DMS 273 (cell line): ENCODE data around the gene PASK.

Source experiments
- DNase-seq: peaks from one replicate; lab custom pipeline; 2025; ENCODE audit not compliant: unreplicated experiment; lab: John Stamatoyannopoulos, UW

Gene PASK

DNA sequence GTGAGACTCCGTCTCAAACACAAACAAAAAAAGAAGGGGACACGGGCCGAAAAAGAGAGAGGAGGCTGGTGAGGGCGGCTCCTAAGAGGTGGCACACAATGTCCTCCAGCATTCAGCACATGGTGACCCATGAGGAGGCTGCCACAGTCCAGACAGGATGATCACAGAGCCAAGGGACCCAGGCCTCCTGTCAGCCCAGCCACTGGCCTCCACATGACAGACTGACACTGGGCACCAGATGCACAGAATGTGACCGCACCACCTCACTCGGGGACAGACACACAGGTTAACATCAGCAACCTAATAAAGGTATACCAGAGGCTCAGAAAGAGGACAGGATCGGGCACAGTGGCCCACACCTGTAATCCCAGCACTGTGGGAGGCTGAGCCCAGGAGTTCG lies 21.0 kb downstream of the PASK start:
- no peak for DNase-seq

DNA sequence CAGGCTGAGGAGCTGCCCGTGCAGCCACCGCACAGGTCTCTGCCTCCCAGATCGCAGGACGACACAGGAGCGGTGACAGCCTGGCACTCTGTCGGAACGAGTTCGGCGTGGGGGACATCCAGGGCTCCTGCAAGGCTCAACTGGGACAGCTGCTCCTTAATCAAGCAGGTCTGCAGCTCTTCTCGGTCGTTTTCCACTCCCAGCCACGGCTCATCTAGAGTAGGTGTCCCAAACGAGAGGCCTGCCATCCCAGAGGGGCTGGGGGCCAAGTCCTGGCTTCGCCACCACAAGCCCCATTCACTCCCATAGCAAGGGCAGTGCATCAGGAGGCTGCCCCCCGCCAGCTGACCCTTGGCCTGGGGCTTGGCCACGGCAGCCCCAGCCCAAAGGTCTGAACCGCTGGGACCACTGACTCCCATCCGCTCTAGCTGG lies 22.5 kb downstream of the PASK start:
- DNase-seq, result no peak

DNA sequence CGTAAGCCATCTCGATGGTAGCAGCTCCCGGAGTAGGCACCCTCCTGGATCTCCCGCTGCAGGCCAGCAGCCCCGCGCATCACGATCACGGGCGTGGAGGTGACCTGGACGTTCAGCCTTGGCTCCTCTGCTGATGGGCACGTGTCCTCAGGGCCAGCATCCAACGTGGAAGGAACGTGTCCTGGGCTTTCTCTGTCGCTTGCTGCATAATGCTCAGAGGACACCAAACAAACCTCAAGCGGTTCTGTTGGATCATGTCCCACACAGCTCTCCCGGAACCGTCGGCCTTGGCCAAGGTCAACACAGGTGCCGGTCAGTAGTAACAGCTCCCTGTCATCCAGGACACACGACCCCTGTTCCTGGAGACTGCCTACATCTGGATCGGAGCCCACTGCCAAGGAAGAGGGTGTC lies 23.1 kb downstream of the PASK start:
- no peak for DNase-seq

DNA sequence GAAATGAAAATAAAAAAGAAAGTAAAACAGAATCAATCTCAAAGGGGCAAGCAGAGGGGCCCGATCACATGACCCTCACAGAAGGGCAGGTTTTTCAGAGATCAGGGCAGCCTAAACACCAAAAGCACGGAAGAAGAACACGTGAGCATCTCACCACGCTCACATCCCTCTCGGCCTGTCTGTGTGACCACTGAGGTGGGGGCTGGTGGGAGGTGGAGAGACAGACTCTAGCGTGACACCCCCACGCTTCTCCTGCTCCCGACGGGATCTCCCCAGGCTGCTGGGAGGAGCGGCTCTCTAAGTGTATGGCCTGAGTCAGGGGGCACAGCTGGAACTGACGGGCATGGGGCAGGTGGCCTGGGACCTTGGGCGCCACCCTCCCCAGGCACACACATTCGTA lies 23.6 kb downstream of the PASK start:
- no peak for DNase-seq

DNA sequence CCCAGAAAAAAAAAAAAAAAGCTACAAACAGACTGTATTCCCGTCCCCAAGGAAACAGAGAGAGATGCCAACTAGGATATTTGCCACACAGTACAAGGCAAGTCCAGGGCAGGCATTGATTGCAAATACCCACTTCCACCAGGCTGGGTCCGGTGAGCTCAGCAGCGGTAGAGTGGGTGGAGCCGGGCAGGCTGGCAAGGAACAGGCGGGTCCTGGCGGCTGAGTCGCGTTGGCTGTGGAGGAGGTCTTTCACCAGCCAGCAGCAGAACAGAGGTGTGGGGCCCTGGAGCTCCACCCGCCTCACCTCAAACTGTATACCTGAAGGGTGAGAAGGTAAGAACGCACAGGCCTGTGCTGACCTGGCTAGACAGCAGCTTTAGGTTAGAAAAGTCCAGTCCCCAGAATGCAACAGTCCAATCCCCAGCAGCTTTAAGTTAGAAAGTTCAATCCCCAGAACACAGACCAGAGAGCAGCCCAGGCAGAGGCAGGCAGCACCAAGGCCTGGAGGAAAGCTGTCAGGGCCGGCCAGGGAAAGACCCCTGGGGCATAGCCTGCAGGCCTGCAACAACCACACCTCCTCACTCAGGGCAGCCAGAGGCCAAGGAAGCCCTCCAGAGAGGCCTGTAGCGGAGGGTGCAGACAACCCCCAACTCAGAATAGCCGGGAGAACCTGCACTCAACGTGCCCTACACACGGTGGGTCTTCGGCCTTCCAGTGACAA lies 25.3 kb downstream of the PASK start:
- no peak for DNase-seq

DNA sequence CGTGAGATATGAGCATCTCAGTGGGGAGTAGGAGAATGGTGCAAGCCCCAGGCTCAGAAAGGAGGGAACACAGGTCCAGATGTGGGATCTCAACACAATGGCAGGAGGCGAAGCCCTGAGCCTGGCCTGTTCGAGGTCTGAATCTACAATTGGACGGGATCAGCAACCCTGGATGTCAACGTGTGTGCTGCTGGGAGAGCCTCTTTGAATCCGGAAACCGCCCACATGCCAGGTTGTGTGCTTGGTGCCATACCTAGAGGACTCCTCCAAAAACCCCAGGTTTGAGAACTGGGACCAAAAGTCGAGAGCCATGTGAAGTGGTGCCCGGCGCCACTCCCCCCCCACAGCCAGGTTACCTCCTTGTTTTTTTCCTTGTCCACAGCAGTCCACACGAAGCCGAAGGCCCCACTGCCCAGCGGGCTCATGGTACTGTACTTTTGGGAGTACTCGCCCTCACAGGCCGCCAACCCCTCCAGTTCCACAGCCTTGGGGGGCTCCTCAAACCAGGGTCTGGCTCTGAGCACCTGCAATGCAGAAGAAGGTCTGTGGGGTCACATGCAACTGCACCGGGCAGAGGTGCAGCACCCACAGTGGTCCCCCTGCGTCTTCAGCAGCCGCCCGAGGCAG lies 26.8 kb downstream of the PASK start:
- no peak for DNase-seq

DNA sequence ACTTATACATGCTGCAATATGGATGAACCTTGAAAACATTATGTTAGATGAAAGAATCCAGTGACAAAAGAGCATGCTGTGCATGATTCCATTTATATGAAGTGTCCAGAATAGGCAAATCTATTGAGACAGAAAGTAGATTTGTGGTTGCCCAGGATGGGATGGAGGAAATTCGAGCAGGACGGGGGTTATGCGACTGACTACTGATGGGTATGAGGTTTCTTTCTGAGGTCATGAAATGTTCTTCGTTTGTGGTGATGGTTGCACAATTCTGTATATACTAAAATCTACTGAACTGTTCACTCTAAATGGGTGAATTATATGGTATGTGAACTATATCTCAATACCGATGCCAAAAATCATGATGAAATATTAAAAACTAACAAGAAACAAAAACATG lies 28.3 kb downstream of the PASK start:
- DNase-seq, result no peak

DNA sequence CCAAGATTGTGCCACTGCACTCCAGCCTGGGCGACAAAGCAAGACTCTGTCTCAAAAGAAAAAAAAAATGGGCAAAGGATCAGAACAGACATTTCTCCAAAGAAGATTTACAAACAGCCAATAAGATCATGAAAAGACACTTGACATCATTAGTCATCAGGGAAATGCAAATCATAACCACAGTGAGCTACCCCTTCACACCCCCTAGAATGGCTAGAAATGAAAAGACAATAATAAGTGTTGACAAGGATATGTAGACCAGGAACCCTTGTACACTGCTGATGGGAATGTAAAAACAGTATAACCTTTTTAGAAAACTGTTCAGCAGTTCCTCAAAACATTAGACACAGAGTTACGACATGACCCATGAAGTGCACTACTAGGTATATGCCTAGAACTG lies 28.8 kb downstream of the PASK start:
- DNase-seq, result no peak

DNA sequence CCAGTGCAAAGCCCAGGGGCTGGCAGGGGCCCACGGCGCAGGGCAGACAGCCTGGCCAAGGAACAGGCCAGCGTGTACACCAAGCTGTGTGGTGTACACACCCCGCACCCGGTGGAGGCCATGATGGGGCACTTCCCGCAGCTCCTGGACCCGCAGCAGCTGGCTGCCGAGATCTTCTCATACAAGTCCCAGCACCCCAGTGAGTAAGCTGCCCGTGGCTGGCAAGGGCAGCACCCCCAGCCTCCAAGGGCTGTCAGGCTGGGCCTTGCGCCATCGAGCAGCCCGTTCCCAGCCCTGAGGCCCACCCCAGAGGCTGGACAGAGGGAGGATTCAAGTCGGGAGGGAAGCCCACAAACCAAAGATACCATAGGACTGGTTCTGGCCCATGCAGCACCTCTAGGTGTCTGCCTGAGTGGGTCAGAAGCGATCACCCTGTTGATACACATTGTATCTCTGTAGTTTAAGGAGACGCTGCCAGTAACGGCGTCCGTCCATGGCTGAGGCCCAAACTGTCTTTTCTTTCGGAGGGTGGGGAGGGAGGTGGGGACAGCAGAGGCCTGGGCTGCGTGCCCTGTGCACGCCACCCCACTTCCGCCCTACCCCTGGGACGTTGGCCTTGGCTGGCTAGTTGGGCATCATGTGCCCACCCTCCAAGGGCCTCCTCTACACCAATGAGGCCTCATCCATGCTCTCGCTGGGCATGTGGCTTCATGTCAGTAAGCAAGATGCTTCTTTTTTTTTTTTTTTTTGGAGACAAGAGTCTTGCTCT lies 30.4 kb downstream of the PASK start:
- no peak for DNase-seq

DNA sequence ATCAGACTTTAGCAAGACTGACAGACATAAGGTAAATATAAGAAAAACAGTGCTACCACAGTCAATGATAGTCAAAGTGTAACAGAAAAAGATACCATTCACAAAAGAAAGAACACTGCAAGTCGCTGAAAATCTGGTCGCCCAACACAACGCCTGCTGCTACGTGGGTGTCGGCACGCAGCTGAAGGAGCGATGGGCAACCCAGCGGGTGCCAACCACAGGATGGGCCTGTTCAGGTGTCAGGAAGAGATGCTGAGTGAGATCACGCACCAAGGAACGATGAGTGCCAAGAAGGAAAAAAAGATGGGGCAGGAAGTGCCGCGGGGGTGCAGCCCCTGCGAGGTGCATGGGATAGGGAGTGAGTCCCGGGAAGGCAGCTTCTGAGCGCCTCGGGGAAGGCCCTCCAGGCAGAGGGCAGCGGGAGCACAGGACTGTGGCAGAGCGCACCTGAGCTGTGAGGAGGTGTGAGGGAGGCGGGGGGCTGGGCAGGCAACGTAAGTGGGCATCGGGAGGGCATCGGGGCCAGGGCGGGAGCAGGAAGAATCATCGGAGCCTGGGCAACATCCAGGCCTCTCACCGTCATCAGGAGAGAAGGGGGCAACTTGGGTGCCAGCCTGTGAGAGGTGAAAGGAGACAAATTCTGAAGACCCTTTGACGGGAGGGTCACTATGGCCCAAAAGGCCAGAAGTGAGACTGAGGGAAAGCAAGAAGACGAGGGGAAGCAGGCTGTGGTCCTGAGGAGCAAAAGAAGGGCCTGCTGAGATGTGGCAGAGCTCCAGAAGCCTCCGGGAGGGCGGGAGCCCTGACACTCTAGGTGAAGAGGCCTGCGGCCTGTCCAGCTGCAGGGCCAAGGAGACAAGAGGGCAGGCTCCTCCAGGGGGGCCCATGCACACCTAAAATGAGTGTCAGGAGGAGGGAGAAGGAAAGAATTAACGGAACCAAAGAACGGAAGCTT lies 32.4 kb downstream of the PASK start:
- DNase-seq, result no peak

DNA sequence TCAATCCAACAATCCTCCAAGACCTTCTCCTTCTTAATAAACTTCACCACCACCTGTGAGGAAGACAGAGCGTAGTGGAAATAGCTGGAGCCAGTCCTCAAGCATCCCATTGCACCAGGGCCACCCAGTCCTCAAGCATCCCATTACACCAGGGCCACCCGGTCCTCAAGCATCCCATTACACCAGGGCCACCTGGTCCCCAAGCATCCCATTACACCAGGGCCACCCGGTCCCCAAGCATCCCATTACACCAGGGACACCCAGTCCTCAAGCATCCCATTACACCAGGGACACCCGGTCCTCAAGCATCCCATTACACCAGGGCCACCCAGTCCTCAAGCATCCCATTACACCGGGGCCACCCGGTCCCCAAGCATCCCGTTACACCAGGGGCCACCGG lies 33.9 kb downstream of the PASK start:
- DNase-seq, result no peak

DNA sequence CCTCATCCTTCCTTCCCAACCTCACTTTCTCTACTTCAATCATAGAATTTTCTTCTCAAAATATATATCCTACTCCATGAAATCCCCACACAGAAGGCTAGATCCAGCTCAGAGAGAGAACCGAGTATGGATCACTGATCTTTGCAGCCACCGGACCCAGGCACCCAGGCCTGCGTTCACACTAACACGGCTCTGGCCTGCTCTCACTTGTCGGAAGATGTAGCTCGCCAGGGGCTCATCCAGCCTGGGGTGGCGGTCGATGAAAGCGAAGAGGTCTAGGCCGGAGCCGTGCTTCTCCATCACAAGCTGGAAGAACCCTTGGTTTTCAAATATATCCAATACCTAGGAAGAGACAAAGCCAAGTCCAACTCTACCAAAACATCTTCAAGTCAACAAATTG lies 34.4 kb downstream of the PASK start:
- no peak for DNase-seq

DNA sequence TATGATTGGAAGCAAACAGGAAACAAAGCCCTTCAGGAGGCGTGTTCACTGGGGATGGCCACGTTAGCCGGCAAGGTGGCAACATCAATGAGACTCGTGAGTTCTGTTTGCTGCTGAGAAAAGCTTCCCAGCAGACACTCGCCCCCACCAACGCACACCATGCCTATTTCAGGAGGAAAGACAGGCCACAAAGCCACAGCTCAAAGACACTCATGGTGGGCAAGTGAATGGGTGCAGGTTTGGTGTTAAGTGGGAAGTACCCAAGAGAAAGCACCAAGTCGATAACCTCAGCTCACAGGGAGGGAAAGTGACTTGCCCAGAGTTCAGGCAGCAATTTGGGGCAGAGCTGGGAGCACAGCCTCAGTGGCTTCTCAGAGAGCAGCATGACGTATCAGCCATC lies 36.7 kb downstream of the PASK start:
- no peak for DNase-seq

DNA sequence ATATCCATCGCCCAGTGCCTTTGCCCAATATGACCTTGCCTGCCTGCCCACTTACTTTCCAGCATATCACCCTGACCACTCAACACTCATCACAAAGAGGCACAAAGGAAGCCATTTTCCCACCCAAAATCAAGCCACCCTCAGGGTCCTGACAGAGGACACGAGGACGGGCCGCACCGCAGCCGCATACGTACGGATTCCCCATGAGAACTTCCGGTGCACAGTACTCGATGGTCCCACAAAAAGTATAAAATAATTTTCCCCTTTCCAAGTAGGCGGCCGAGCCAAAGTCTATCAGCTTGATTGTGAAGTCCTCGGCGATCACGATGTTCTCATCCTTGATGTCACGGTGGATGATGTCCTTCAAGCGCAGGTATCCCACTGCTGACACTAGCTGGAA lies 37.2 kb downstream of the PASK start:
- no peak for DNase-seq

DNA sequence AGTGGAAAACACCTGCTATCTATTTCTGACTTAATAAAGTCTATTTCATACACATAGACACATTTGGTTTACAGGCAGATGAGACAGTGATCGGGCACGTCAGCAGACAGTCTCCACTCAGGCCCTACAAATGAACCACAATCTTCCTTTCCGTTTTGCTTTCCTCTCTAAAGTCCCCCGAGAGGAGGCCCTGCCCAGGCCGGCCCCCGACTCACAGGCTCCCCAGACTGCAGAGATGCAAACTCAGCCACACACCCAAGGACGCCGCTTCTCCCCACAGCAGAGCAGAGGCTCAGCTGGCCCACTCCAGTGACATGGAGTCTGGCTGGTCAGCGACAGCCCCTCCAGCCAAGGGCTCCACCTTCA lies 37.8 kb downstream of the PASK start:
- DNase-seq, result no peak

DNA sequence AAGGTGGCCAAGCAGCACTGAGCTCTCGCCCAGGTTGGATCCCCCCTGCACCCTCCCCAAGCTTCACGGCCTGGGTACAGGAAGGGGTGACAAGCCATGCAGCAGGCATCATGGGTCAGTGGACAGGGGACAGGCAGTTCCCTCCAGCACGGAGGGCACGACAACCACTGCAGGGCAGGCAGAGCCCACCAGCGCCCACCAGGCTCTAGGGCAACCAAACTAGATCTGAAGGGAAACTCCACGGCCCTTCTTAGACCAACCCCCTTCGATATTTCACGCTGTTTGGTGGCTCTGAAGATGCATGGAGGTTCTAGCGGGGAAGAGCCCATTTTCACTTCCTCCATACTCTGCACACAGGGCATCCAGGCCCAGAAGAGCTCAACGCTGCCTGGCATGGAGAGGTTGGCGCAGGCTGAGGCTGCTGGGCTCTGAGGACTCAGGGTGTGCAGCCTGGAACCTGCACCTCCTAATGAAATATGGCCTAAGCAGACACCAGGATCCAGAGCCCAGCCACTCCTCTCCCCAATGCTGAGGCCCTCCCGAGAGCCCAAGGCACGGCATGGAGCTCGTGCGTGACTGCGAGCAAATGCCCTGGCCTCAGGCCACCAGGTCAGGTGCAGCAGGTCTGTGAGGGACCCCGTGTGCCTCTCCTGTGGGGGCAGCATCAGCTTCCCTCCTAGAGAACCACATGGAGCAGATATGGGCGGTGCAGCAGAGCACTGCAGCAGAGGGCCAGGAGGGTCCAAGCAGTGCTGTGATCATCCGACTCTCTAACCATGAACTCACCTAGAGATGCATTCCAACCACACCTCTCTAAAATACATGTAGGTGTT lies 38.4 kb downstream of the PASK start:
- no peak for DNase-seq

DNA sequence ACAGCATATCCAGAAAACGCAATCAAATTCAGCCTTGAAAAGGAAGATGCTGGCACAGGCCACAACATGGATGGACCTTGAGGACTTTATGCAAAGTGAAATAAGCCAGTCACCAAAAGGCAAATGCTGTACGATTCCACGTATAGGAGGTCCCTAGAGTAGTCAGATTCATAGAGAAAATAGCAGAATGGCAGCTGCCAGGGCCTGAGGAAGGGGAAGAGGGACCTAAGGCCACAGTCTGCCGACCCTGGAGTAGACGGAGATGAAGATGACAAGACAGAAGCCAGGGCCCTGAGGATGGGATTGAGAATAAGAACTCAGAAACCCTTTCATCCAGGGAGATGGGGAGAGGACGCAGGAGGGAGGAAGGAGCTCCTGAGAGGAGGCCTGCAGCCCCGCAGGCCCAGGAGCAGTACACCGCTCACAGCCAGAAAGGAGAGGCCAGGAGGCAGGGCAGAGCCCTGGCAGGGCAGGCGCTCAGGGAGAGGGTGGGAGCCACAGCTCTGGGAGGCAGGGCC lies 39.1 kb downstream of the PASK start:
- DNase-seq, result no peak

DNA sequence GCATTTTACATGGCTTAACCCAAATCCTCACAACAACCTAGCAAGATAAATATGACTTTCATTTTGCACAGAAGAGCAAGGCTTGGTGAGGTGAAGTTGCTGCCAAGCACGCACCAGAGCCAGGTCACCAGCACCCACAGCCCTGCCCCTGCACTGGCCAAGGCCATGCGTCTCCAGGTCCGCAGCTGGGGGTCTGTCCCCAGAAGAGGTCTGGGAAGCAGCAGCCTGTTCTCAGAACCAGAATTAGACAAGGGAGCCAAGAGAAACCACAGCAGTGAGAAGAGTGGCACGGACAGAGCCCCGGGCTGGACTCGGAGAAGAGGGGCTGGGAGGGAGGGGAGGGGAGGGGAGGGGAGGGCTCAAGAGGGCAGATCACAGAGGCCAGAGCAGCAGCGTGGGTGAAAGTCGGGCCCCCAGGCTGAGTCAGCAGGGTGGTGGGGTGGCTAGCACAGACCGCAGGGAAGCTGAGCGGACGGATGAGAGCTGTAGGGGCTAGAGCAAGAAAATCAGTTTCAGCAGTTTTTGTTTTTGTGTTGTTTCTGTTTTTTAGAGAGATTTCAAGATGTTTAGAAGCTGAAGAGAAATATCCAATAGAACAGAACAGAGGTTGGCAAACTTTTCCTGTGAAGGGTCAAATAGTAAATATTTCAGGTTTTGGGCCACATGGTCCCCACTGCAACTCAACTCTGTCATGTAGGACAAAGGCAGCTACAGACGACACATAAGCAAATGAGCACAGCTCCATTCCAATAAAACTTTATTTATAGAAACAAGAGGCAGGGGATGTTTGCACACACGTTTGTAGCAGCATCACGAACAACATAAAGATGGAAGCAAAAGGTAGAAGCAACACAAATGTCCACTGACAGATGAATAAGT lies 39.8 kb downstream of the PASK start:
- no peak for DNase-seq
